HG03457 (cell line): ENCODE results near the gene CRYGB.
"Not testable (repeated sequence)": the region's sequence is repeated elsewhere in the genome, so short reads cannot be mapped to it uniquely, and the experiment has no call there.

Source experiments
- ATAC-seq: cut with Tn5 transposase; IDR thresholded peaks from one replicate; pipeline ENCODE4 v1.9.1; 2021; ENCODE audit warnings: moderate number of reproducible peaks; ENCODE audit not compliant: unreplicated experiment

Gene CRYGB

GRCh38 chr2:208118918-208119317, 27.0 kb downstream of the CRYGB start:
- no peak for ATAC-seq

GRCh38 chr2:208117390-208117789, 28.6 kb downstream of the CRYGB start:
- not testable (repeated sequence) for ATAC-seq

GRCh38 chr2:208112969-208113368, 33.0 kb downstream of the CRYGB start:
- no peak for ATAC-seq

GRCh38 chr2:208112273-208112745, 33.6 kb downstream of the CRYGB start:
- ATAC-seq: not testable (repeated sequence)

GRCh38 chr2:208103616-208104015, 42.3 kb downstream of the CRYGB start:
- ATAC-seq: no peak

- no peak for ATAC-seq
Measured at GRCh38 chr2:208101716-208102631, 44.0 kb downstream of the CRYGB start.

GRCh38 chr2:208099682-208100470, 46.1 kb downstream of the CRYGB start:
- ATAC-seq: no peak

GRCh38 chr2:208098701-208099100, 47.3 kb downstream of the CRYGB start:
- not testable (repeated sequence) for ATAC-seq

GRCh38 chr2:208098267-208098666, 47.7 kb downstream of the CRYGB start:
- no peak for ATAC-seq

GRCh38 chr2:208097801-208098200, 48.2 kb downstream of the CRYGB start:
- ATAC-seq: no peak

- ATAC-seq: no peak
Measured at GRCh38 chr2:208097313-208097712, 48.6 kb downstream of the CRYGB start.

GRCh38 chr2:208096080-208096479, 49.9 kb downstream of the CRYGB start:
- no peak for ATAC-seq

- no peak for ATAC-seq
Measured at GRCh38 chr2:208093128-208093527, 52.8 kb downstream of the CRYGB start.
